Loucy (cell line): ENCODE data around the gene STXBP2.

ENCODE experiments used
- H2AFZ ChIP-seq: fragments of 200-600 bp; sonication (generic); 2 replicates; pipeline ENCODE4 v1.6.0; 2016; ENCODE audit warnings: antibody characterized with exemption, mild to moderate bottlenecking, low read length, moderate library complexity
- H3F3A ChIP-seq: fragments of 200-600 bp; 2 replicates; pipeline ENCODE4 v1.6.0; 2016; ENCODE audit warnings: antibody characterized with exemption, low read depth, mild to moderate bottlenecking
- H3K27me3 ChIP-seq: fragments of 200-600 bp; sonication (generic); 2 replicates; pipeline ENCODE4 v1.6.1; 2014; ENCODE audit warnings: low read length, mild to moderate bottlenecking; ENCODE audit not compliant: insufficient read depth, poor library complexity, severe bottlenecking
- H3K36me3 ChIP-seq: fragments of 200-600 bp; sonication (generic); 2 replicates; pipeline ENCODE4 v1.6.1; 2016; ENCODE audit warnings: low read length; ENCODE audit not compliant: insufficient read depth
- H3K4me1 ChIP-seq: fragments of 200-600 bp; sonication (generic); 2 replicates; pipeline ENCODE4 v1.5.1; 2014; ENCODE audit warnings: low read length, mild to moderate bottlenecking; ENCODE audit not compliant: insufficient read depth, poor library complexity, severe bottlenecking
- H3K4me2 ChIP-seq: fragments of 200-600 bp; sonication (generic); 2 replicates; pipeline ENCODE4 v1.6.0; 2014; ENCODE audit warnings: antibody characterized with exemption, low read length, low read depth, mild to moderate bottlenecking; ENCODE audit not compliant: poor library complexity, severe bottlenecking
- H3K4me3 ChIP-seq: fragments of 200-600 bp; sonication (generic); 2 replicates; pipeline ENCODE4 v1.5.1; 2014; ENCODE audit warnings: low read length, mild to moderate bottlenecking, mixed read lengths; ENCODE audit not compliant: poor library complexity, severe bottlenecking
- H3K79me2 ChIP-seq: fragments of 200-600 bp; sonication (generic); 2 replicates; pipeline ENCODE4 v1.6.1; 2014; ENCODE audit warnings: low read length; ENCODE audit not compliant: insufficient read depth
- H3K9ac ChIP-seq: fragments of 200-600 bp; sonication (generic); 2 replicates; pipeline ENCODE4 v1.6.0; 2014; ENCODE audit warnings: mild to moderate bottlenecking, low read depth, low read length, moderate library complexity; ENCODE audit not compliant: poor library complexity, severe bottlenecking
- H3K9me2 ChIP-seq: fragments of 200-600 bp; sonication (generic); replicated peaks from 2 replicates; pipeline ENCODE4 v1.6.1; 2016; ENCODE audit warnings: low read depth, low read length, mixed read lengths
- H3K9me3 ChIP-seq: fragments of 200-600 bp; sonication (generic); 2 replicates; pipeline ENCODE4 v1.6.1; 2014; ENCODE audit warnings: mild to moderate bottlenecking, antibody characterized with exemption, low read length, low read depth; ENCODE audit not compliant: insufficient read depth
- H4K20me1 ChIP-seq: fragments of 200-600 bp; sonication (generic); 2 replicates; pipeline ENCODE4 v1.6.0; 2014; ENCODE audit warnings: antibody characterized with exemption, low read length, mild to moderate bottlenecking; ENCODE audit not compliant: insufficient read depth, poor library complexity, severe bottlenecking
- CTCF ChIP-seq: fragments of 200-600 bp; sonication (generic); conservative IDR thresholded peaks from 2 replicates; pipeline ENCODE4 v1.5.1; 2014; ENCODE audit warnings: mild to moderate bottlenecking, antibody characterized with exemption, low read length
- EZH2phosphoT487 ChIP-seq: fragments of 200-600 bp; IDR thresholded peaks from 2 replicates; pipeline ENCODE4 v1.6.1; 2018; ENCODE audit warnings: antibody characterized with exemption, mild to moderate bottlenecking, moderate library complexity, borderline replicate concordance

Gene STXBP2

GRCh38 chr19:7632340-7633203, 4.3 kb upstream of the STXBP2 start:
- Histone ChIP-seq H3K4me1 (peaks cover 9% of the 10 kb centered on the region), H3K79me2 (peaks cover 45% of the 10 kb centered on the region)

GRCh38 chr19:7633698-7634097, 3.2 kb upstream of the STXBP2 start, which contains the start of gene PCP2:
Gene PCP2, minus strand, starts transcription at chr19:7633719. Its CDS starts 262 bp downstream, at chr19:7633457.
- peaks cover 9% of the 10 kb centered on the region for H3K4me1 ChIP-seq
- no peak within 1 kb of the TSS for H3K4me3 ChIP-seq
- no peaks in the 10 kb centered on the region for H3K9me2 ChIP-seq
- TF ChIP-seq EZH2phosphoT487 (no peak), CTCF (no peak)
- no peak within 1 kb of the TSS for H3K9ac ChIP-seq
- H3K36me3 ChIP-seq = no peaks in the 10 kb centered on the region
- H4K20me1 ChIP-seq = peaks cover 5% of the 10 kb centered on the region
- no peaks in the 10 kb centered on the region for H3K9me3 ChIP-seq
- no peaks in the 10 kb centered on the region for H3F3A ChIP-seq
- peaks cover 34% of the 10 kb centered on the region for H3K79me2 ChIP-seq
- no peak within 1 kb of the TSS for H2AFZ ChIP-seq
- H3K4me2 ChIP-seq = no peak within 1 kb of the TSS
- no peaks in the 10 kb centered on the region for H3K27me3 ChIP-seq

More at GRCh38 chr19:7632340-7633203, 4.3 kb upstream of the STXBP2 start:
- H3K36me3 ChIP-seq = no peaks in the 10 kb centered on the region
- H3K4me2 ChIP-seq = no peak overlapping the region
- H3K9ac ChIP-seq = no peak overlapping the region
- no peaks in the 10 kb centered on the region for H3F3A ChIP-seq
- H4K20me1 ChIP-seq = peaks cover 16% of the 10 kb centered on the region
- no peak overlapping the region for H2AFZ ChIP-seq
- no peaks in the 10 kb centered on the region for H3K9me2 ChIP-seq
- H3K9me3 ChIP-seq = no peaks in the 10 kb centered on the region
- no peak overlapping the region for H3K4me3 ChIP-seq
- H3K27me3 ChIP-seq = no peaks in the 10 kb centered on the region
- TF ChIP-seq CTCF = no peak
- TF ChIP-seq EZH2phosphoT487 = no peak

DNA sequence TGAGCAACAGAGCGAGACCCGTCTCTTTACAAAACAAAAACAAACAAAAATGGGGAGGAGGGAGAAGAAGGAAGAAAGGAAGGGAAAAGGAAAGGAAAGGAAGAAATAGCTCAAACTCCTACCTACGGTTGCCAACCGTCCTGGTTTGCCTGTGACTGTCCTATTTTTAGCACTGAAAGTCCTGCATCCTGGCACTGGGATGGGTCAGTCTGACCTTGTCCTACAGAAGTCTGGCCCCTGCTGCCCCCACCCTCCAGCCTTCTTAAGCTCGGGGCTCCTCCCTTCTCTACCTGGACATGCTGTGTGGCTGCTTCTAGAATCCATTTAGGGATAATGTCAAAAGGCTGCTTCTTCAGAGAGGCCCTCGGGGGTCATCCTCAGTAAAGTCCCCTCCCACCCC, 1.2 kb upstream of the STXBP2 start:
- H3K27me3 ChIP-seq = no peaks in the 10 kb centered on the region
- no peaks in the 10 kb centered on the region for H3F3A ChIP-seq
- TF ChIP-seq EZH2phosphoT487 (no peak), CTCF (no peak)
- no peaks in the 10 kb centered on the region for H3K9me3 ChIP-seq
- no peak overlapping the region for H2AFZ ChIP-seq
- peaks cover 5% of the 10 kb centered on the region for H3K4me1 ChIP-seq
- H3K4me2 ChIP-seq = no peak overlapping the region
- H3K9ac ChIP-seq = no peak overlapping the region
- peaks cover 16% of the 10 kb centered on the region for H3K79me2 ChIP-seq
- H3K9me2 ChIP-seq = no peaks in the 10 kb centered on the region
- H3K36me3 ChIP-seq = no peaks in the 10 kb centered on the region
- no peaks in the 10 kb centered on the region for H4K20me1 ChIP-seq
- no peak overlapping the region for H3K4me3 ChIP-seq
